Fibroblast of the aortic adventitia (primary cell): ENCODE data around the gene MAD1L1. TPM values are rescaled to one million over a fixed set of nuclear protein-coding genes. Genes with fewer than 3 reads are reported as not detected.

Experiments
- DNase-seq: peaks from one replicate; pipeline ENCODE4 v3.0.0-alpha.2; 2010; ENCODE audit warnings: low read depth
- H3K4me3 ChIP-seq: 2 replicates; pipeline ENCODE4 v1.5.1; 2011; ENCODE audit warnings: low read depth, mild to moderate bottlenecking, control low read depth, low read length, moderate library complexity
- total RNA-seq: library from RNA; depleted of rRNA; stranded (reverse); fragments of >200 nt; gene quantifications from 2 replicates; pipeline ENCODE4 v1.2.3, GENCODE V29; 2012; ENCODE audit warnings: low replicate concordance
- TF ChIP-seq, protein P1 (sequence below): IDR thresholded peaks from 2 replicates; pipeline ENCODE4 v1.5.1; 2011; ENCODE audit warnings: mild to moderate bottlenecking, low read length, control low read depth, inconsistent platforms; ENCODE audit not compliant: insufficient read depth

Gene MAD1L1
- total RNA-seq, 1 donor: 22.9 TPM

DNA sequence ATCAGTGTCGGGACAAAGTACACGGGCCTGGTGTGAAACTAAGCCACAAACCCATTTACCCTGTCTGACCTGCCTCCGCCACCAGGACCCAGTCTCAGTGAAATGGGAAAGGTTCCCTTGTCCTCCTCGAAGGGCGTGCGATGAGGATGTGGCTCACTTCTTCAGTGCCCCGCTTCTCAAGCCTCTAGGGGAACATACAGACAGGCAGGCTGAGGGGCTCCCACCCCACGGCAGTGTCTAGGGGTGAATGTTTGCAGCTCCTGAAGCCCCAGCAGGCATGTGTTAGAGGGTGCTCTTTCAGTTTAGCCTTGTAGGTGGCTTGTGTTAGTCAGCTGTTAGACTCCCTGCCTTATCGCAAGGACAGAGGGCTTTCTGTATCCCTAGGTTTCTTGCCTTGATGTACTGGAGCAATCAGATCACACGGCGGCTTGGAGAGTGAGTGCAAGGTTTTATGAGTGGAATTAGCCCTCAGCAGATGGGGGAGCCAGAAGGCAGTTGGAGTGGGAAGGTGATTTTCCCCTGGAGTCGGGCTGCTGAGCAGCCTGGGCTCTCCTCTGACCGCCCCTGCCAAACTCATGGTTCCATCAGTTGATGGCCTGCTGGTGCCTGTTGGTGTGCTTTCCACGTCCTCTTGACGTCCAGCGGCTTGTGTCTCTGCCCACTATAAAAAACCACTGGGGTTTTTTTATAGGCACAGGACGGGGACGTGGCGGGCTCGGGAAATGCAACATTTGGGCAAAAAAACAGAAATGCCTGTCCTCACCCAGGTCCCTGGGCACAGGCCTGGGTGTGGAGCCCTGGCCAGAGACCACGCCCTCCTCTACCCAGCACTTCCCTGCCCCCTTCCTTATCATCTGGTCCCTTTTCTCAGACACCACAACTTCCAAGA lies 10.0 kb upstream of the MAD1L1 start:
- H3K4me3 ChIP-seq: peak overlapping the region; percentile 93
- peak; percentile 10 for DNase-seq
- TF ChIP-seq, protein P1, sequence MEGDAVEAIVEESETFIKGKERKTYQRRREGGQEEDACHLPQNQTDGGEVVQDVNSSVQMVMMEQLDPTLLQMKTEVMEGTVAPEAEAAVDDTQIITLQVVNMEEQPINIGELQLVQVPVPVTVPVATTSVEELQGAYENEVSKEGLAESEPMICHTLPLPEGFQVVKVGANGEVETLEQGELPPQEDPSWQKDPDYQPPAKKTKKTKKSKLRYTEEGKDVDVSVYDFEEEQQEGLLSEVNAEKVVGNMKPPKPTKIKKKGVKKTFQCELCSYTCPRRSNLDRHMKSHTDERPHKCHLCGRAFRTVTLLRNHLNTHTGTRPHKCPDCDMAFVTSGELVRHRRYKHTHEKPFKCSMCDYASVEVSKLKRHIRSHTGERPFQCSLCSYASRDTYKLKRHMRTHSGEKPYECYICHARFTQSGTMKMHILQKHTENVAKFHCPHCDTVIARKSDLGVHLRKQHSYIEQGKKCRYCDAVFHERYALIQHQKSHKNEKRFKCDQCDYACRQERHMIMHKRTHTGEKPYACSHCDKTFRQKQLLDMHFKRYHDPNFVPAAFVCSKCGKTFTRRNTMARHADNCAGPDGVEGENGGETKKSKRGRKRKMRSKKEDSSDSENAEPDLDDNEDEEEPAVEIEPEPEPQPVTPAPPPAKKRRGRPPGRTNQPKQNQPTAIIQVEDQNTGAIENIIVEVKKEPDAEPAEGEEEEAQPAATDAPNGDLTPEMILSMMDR: peak; percentile 31

DNA sequence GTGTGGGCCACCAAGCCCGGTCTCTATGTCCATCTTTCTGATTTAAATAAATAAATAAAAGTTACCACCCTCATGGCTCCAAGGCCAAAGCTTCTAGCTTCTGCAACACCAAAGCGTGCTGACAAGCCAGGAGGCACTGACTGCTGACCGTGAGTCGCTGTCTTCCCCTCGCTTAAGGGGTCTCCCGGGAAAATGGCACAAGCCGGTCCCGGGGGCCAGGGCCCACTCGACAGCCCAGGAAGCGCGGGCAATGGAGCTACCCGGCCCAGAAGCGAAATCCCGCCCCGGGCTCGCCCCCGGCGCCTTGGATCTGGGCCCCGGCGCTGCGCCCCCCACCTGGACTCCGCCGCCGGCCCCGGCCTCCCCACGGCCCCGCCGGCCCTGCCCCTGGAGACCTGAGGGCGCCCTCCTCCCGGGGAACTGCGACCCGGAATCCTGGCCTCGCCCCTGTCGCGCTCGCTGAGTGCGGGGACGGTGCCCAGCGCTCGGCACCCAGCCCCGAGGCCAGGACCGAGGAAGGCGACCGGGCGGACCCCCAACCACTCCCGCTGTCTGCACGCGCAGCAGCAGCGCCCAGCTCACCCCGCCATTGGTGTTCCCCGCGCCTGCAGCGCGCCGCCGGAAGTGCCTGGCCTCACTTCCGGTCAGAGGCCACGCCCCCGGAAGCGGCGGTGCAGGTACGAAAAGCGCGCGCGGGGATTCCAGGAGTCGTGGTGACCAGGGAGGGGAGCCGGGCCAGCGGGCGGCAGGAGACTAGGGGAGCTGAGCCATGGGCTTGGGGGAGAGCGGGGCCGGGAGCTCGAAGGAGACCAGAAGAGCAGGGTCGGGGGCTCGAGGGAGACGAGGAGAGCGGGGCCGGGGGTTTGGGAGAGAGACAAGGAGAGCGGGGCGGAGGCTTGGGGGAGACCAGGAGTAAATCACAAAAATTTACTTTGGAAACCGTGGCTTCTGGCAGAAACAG lies 9.1 kb upstream of the MAD1L1 start, which contains the start of the genes MRM2 and NUDT1:
MRM2 (minus strand) TSS at position 626 of the 961 bp plus-strand sequence; CDS start at position 590, 36 bp downstream.
NUDT1 (plus strand) TSS at position 647 of the 961 bp plus-strand sequence. CDS start 2,349 bp downstream, outside the sequence.
- peak within 1 kb of the TSS; percentile 93 for H3K4me3 ChIP-seq
- peak; percentile 52 for DNase-seq
- TF ChIP-seq, protein P1: no peak

DNA sequence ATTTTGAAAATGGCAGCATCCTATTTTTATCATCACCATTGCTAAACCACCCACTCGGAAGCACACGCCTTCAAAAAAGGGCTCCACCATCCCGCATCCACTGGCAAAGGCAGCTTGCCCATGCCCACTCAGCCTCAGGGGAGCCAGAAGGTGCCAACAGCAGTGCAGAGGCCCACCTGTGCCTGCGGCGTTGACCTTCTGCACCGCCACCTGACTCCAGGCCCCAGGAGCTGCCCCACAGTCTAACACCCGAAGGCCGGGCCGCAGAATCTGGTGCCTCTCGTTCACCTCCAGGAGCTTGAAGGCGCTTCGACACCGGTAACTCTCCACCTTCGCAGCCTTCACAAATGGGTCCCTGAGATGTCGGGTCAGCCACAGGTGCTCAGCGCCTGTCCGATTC lies 6.5 kb upstream of the MAD1L1 start:
- no peak overlapping the region for H3K4me3 ChIP-seq
- TF ChIP-seq, protein P1: no peak
- DNase-seq: no peak

DNA sequence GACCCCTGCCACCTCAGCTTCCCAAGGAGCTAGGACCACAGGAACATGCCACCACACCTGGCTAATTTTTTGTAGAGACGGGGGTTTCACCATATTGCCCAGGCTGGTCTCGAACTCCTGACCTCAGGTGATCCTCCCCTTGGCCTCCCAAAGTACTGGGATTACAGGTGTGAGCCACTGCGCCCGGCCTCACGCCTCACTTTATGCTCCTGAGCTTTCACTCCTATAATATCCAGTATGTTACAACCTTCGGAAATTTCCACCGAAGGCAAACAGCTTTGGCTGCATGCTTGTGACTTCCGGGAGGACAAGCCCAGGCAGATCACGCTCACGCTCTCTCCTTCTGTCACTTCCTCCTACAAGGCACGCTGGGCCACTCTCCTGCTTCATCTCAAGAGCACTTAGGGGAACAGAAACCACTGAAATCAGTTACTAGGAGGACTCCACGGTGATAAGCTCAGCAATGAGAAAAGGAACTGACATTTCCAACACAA lies 4.4 kb upstream of the MAD1L1 start:
- no peak overlapping the region for H3K4me3 ChIP-seq
- DNase-seq: no peak
- TF ChIP-seq, protein P1: no peak

DNA sequence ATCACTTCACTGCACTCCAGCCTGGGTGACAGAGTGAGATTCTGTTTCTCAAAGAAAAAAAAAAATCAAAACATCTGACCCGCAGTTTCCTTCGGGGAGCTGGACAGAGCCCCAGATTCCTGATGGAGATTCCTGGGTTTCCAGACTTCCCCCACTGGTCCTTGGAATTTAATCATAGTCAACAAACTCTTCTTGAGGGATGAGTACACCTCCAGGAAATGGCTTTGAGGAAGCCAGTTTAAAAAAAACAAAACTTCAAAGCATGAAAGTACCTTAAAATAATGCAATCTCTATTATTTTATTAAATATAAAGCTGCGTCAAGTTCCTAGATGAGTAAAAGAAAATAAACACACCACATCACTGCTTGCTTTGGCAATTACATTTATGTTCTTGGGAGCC lies 1.2 kb upstream of the MAD1L1 start:
- TF ChIP-seq, protein P1: no peak
- H3K4me3 ChIP-seq: no peak overlapping the region
- peak; percentile 61 for DNase-seq
